Hematopoietic multipotent progenitor cell treated with erythropoietin and hydrocortisone succinate and interleukin-3 and kit ligand, for 15 days (in vitro differentiated cells): ENCODE data around the gene OLR1.

ENCODE experiments used
- DNase-seq: peaks from one replicate; pipeline ENCODE4 v3.0.0-alpha.2; 2015; ENCODE audit warnings: low spot score

OLR1 gene

DNA sequence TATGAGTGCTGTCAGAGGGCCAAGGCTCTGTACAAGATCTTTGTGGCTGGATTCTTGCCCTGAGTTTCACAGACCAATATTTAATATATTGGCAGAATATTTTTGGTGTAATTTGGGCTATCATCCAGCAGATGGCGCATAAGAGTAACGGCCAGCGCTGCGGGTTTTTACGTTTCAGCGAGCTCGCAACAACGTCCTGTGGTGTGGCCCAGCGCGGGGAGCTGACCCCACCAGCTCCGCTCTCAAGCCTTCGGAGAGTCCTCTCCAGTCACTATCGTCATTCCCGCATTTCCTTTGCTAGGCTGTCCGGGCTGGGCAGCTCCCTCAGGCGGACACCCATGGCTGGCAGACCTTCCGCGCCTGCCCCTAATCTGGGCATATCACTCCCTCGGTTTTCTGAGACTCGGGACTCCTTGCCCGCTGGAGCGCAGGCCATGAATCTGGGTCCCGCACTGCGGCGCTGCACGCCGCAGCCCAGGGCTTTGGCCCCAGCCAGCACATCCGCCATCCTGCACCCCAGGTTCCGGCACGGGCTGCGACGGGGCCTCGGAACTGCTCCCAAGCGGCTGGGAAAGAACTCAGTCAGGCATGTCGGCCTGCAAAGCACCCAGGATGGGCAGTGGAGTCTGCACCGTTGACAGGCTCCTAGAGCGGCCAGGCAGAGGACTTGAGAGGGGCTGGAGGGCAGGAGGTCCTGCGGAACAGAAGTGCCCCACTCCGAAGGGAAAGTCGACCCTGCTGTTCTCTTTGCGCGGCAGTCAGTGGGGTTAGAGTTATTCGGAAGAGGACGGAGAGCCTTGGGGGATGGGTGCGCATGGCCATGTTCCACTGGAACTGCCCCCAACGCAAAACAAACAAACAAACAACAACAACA, 18.4 kb downstream of the OLR1 start:
- peak; percentile 66 for DNase-seq

DNA sequence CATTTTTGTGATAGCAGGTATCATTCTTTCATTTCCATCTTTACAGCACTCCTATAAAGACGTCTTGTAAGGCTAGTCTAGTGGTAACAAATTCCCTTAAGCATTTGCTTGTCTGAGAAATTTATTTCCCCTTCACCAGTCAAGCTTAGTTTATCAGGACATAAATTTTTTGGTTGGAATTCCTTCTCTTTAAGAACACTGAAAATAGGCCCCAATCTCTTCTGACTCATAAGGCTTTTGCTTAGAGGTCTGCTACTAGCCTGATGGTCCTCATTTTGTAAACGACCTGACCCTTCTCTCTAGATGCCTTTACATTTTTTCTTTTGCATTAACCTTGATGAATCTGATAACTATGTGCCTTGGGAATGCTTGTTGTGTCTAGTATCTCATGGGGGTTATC, 20.3 kb downstream of the OLR1 start:
- DNase-seq: no peak

DNA sequence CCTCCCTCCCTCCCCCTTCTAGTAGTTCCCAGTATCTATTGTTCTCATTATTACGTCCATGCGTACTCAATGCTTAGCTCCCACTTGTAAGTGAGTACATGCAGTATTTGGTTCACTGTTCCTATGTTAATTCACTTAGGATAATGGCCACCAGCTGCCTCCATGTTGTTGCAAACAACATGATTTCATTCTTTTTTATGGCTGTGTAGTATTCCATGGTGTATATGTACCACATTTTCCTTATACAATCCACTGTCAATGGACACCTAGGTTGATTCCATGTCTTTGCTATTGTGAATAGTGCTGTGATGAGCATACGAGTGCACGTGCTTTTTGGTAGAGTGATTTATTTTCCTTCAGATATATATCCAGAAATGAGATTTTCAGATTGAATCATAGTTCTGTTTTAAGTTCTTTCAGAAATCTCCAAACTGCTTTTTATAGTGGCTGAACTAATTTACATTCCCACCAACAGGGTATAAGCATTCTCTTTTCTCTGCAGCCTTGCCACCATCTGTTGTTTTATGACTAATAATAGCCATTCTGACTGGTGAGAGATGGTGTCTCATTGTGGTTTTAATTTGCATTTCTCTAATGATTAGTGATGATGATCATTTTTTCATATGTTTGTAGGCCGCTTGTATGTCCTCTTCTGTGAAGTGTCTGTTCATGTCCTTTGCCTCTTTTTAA, 24.1 kb downstream of the OLR1 start:
- DNase-seq: no peak

DNA sequence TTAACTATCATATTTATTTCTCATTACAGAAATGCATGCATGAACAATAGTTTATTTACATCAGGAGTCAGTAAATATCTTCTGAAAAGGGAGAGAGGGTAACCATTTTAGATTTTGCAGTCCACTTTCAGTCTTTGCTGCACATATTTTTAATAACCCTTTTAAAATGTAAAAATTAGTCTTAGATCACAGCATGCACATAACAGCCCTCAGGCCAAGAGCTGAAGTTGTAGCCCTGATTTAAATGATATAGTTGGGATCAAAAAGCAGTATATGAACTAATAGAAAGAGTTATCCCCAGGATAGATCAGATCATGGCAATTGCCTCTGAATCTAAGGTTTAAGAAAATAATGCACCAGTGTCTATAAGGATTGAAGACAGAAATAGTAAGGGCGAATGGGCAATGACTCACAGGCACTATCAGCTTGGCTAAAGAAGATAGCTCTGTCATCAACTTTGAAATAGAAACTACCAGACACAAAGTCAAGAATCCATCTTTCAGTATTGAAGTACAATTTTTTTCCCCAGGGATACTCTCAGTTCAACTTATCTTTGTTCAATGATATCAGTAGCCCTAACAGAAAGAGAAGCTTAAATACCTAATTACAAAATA, 28.8 kb downstream of the OLR1 start:
- DNase-seq: no peak

DNA sequence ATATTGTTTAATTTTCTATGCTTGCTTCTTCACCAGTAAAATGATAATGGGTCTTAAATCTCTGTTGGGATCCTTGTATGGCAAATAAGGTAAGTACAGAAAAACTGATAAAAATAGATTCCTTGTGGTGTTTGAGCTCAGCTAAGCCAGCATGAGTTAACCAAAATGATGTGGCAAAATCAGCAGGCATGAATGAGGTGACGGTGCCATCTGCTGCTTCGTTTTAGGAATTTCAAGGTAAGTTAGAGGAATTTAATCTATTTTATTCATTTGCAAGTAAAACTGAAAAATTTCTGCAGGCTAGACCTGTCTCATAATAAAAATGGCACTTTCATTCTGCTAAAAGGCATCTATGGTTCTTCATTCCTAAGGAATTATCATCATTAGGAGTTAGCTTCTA, 31.9 kb downstream of the OLR1 start:
- DNase-seq: peak; percentile 10

DNA sequence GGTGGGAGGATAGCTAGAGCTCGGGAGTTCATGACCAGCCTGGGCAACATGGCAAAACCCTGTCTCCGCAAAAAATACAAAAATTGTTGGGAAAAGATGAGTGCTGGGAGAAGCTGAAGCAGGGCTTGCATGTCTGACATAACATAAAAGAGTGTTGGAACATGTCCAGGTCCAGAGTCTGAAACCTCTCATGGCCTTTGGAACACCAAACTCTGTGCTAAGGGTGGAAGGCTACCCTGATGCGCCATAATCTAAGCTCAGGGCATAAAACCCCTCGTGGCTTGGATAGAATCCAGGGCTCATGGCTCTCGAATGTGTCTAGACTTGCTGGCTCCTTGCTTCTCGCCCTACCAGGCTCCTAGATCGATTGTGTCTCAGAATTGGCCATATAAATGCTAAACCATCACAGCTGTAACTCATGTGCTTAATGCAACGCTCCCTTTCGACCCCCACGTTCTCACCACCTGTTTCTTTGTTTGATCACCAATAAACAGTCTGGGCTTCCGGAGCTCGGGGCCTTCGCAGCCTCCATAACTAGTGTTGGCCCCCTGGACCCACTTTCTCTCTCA, 35.2 kb downstream of the OLR1 start:
- DNase-seq: no peak

DNA sequence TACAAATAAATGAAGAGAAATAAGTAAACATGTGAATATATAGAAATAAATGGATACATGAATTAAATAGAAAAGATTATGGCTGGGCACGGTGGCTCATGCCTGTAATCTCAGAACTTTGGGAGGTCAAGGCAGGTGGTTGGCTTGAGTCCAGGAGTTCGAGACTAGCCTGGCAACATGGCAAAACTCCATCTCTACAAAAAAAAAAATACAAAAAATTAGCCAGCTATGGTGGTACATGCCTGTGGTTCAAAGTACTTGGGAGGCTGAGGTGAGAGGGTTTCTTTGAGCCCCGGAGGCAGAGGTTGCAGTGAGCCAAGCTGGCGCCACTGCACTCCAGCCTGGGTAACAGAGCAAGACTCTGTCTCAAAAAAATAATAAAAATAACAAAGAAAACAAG, 36.8 kb downstream of the OLR1 start:
- DNase-seq: no peak

DNA sequence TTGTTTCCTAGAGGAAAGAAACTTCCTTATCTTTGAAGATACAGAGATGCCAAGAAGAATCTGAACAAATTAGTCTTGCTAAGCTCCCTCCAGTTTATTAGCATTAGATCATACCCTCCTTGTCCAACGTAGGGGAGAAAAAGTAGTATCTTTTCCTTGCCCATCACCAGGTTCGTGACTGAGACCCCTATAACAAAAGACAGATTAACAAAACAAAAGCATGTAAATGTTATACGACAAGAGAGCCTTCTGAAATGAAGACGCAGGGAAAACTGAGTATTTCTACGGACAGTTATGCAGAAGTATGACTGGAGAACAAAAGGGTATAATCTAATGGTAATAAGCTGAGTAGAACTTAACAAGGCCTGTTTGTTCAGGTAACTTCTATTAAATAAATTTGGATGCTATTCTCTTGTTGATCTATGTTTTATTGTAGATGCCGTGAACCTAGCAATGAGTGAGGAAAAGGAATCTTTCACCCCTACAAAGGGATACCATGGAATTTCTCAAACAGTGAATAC, 39.0 kb downstream of the OLR1 start:
- DNase-seq: no peak

DNA sequence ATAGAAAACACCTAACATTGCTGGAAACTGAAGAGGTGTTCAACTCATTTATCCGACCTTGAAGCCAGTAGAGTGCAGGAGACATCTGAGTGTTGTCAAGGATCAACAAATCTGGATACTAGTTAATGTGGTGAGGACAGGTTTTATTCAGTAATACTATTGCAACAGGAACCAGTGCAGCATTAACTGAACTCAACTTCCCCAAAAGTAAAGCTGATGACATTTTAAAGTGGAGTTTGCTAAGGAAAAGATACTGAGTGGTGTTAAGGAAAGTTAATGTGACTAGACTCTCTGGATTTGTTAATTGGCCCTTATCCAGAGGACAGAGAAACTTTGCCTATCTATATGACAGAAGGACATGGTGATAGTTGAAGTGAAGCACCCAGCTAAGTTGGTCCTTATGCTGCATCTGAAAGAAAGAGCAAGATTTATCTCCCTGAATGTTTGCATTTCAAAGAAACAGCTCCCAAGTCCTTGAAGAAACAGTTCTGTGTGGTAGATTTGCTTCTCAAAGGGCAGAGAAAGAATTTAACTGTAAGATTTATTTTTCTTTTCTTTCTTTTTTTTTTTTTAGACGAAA, 40.7 kb downstream of the OLR1 start:
- DNase-seq: no peak

DNA sequence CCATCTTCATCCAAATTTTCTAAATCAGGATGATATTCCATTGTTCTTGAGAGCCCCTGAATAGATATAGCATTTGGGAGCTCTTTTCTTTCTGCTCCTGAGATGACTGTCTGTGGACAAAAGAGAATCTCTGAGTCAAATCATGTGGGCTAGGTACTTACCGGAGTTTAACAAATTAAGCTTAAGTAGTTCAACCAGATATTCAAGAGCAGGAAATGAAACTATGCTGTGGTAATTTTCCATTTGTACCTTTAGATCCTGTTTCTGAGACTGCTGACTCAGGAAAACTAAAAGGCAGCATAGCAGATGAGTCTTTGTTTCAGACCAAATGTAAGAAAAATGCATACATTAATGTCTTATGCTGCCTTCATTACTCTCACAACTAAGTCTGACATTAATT, 41.9 kb downstream of the OLR1 start, which contains the start of gene CLEC7A:
TSS of gene CLEC7A (minus strand) at position 158 of the 400 bp plus-strand sequence. CDS start at position 41, 117 bp downstream.
- no peak for DNase-seq

DNA sequence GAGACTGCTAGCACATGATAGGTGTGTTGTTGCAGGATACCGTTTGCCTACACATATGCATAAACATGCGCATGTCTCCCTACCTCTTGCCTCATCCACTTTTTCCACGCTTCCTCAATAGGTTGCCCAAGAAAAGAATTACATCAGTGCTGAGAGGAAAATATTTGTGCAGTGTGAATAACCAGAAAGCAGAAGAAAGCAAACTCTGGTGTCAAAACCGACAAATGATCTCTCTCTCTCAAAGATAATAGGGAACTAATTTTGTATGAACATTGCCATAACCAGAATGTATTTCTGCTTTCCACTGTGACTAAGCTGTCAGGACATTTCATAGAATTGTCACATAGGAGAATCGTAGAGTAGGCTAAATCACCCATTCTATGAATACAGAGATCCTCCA, 43.2 kb downstream of the OLR1 start:
- no peak for DNase-seq

DNA sequence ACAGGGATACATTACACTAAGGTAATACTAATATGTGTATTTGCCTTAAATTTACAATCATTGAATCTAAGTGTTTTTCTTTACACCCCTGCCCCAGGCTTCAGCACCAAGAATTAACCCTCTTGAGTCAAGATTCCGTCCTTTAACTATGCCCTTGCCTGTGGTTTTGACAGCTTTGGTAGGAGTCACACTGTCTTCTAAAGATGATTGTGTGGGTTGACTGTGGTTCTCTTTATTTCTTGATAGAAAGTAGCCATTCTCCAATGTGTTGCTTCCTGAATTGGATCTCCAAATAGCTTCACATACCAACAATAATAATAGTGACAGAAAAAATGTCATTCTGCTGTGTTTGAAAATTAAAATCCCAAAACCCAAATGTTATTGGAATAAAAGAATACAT, 45.5 kb downstream of the OLR1 start:
- DNase-seq: no peak

DNA sequence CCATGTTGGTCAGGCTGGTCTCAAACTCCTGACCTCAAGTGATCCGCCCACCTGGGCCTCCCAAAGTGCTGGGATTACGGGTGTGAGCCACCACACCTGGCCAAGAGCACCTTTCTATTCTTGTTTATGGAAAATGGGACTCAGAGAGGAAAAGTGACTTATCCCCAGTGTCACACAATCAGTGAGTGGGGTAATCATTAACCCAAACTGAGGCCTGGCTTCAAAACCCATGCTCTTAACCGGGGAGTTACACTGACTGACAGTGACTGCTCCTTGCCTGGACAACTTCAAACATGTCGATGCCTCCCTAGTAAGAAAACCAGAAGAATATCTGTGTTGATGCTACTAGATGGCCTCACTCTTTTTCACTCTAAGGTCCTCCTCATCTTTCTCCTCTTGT, 49.2 kb downstream of the OLR1 start:
- DNase-seq: no peak

DNA sequence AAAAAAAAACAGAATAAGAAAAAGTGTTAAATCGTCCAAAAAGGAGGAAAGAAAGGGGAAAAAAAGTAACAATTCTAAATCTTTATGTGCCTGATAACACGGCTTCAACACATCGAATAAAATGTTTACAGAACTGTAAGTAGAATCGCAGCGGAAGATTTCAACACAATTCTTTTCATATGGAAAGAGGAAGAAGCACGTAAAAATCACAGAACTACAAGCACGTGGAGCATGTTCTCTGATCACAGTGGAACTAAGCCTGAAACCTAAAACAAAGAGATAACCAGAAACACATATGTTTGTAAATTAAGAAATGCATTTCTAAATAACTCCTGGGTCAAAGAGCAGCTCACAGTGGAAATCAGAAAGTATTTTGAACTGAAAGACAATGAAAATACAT, 50.7 kb downstream of the OLR1 start:
- no peak for DNase-seq

DNA sequence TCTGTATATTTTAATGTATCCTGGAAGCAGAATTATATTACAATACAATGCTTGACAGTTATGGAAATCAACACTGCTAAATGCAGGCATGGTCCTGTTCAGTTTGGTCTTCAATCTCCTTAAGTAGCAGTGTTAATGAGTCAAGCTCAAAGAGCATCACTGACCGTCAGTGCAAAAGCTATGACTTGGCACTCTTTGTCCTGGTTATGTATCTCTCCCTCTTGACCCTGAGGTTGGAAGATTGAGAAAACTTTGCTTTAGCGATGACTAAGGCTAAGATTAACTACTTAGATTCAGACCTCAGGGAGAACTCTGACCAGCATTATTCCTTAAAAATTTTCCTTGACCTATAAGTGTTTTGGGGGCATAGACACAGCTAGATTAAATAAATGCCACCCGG, 52.9 kb downstream of the OLR1 start:
- no peak for DNase-seq

DNA sequence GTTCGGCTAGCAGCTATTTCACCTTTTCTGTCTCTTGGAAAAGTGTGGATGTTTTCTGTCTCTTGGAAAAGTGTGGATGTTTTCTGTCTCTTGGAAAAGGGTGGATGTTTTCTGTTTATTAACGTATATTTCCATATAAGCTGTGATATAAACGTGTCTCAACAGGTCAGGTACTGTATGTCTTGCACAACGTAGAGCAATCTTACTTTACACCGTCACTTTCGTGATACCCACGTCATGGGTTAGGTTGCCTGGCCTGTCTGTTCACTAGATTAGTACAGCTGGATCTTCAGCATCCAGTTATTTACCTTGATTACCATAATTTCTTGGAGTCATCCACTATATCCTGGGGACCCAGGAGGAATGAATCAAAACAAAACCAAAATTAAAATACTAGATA, 56.0 kb downstream of the OLR1 start:
- no peak for DNase-seq

DNA sequence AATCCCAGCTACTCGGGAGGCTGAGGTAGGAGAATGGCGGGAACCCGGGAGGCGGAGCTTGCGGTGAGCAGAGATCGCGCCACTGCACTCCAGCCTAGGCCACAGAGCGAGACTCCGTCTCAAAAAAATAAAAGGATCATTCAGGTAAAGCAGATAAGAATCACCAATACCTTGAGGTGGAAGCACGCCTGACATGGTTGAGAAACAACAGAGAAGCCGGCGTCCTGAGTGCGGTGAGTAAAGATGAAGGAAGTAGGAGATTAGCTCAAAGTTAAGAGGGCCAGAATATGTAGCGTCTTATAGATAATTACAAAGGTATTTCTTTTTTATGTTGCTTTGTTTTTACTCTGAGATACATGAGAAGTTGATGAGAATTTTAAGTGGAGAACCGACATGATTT, 56.6 kb downstream of the OLR1 start:
- no peak for DNase-seq

DNA sequence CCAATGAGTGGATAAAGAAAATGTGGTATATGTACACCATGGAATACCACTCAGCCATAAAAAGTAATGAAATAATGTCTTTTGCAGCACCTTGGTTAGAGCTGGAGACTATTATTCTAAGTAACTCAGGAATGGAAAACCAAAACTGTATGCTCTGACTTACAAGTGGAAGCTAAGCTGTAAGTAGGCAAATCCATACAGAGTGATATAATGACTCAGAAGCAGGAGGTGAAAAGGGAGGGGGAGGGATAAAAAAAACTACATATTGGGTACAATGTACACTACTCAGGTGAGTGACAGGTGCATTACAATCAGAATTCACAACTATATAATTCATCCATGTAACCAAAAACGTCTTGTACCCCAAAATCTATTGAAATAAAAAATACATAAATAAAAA, 58.0 kb downstream of the OLR1 start:
- DNase-seq: no peak

DNA sequence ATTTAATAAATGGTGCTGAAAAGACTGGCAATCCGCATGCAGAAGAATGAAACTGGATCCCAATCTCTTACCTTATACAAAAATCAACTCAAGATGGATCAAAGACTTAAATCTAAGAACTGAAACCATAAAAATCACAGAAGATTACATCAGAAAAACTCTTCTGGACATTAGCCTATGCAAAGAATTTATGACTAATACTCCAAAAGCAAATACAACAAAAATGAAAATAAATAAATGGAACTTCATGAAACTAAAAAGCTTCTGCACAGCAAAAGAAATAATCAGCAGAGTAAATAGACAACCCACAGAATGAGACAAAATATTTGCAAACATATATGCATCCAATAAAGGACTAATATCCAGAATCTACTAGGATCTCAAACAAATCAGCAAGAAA, 58.9 kb downstream of the OLR1 start:
- DNase-seq: no peak

DNA sequence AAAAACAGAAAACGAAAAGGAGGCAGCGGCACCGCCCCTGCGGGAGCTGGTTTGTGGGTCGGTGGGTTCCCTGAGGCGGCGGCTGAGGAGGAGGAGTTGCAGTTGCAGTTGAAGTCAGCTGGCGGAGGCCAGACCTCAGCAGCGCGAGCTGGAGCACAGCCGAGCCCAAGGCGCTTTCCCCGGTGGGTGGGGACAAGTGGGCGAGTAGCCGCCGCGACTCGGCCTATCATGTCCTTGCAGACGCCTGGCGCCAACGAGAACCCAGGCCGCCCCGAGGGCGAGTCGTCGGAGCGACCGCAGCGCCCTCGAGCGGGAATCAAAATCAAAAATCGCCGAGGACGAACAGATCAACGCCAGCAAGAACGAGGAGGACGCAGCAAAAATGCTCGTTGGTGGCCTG, 60.5 kb downstream of the OLR1 start:
- no peak for DNase-seq

DNA sequence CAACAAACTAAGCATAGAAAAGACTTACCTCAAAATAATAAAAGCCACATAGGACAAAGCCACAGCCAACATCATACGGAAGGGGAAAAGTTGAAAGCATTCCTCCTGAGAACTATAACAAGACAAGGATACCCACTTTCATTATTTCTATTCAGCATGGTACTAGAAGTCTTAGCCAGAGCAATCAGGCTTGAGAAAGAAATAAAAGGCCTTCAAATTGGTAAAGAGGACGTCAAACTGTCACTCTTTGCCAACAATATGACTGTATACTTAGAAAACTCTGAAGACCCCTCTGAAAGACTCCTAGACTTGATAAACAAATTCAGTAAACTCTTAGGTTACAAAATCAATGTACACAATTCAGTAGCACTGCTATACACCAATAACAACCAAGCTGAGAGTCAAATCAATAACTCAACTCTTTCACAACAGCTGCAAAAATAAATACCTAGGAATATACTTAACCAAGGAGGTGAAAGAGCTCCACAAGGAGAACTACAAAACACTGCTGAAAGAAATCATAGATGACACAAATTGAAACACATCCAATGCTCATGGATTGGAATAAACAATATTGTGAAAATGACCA, 61.6 kb downstream of the OLR1 start:
- DNase-seq: no peak
